GM21786 (cell line): Measurements from ENCODE around the gene RDH5.
"Not testable (repeated sequence)": the region's sequence is repeated elsewhere in the genome, so short reads cannot be mapped to it uniquely, and the experiment has no call there.

Source experiments
- ATAC-seq: cut with Tn5 transposase; IDR thresholded peaks from one replicate; pipeline ENCODE4 v1.9.1; 2021; ENCODE audit not compliant: unreplicated experiment

The RDH5 gene

DNA sequence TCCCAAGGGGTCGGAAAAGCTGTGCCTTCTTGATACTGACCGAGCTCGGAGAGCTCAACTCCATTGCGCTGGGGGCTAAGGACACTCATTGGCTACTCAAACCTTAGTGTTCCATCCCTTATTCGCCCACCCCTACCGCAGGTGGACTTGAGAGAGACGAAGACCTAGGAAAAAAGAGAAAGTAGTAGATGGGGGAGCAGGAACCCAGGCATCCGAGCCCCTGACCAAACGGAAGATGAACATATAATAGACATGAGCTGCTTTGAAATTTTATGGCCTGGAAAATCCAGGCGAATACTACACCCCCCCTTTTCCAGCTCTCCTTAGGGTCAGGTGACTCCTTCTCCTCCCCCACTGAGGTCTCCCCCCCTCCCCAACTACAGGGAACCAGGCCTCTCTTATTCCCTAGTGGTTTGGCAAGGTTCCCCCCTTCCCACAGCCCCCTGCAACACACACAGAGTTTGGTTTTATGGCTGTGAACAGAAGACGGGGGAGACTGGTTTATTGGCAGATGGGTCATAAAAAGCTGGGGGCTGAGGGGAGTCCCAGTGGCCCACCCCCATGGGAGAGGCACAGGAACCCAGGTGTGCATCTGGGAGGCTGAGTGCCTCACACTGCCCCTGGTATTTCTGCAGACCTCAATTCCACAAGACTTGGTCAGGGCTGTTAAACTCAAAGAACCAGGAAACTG is 24.3 kb downstream of the RDH5 start:
- ATAC-seq, result no peak

DNA sequence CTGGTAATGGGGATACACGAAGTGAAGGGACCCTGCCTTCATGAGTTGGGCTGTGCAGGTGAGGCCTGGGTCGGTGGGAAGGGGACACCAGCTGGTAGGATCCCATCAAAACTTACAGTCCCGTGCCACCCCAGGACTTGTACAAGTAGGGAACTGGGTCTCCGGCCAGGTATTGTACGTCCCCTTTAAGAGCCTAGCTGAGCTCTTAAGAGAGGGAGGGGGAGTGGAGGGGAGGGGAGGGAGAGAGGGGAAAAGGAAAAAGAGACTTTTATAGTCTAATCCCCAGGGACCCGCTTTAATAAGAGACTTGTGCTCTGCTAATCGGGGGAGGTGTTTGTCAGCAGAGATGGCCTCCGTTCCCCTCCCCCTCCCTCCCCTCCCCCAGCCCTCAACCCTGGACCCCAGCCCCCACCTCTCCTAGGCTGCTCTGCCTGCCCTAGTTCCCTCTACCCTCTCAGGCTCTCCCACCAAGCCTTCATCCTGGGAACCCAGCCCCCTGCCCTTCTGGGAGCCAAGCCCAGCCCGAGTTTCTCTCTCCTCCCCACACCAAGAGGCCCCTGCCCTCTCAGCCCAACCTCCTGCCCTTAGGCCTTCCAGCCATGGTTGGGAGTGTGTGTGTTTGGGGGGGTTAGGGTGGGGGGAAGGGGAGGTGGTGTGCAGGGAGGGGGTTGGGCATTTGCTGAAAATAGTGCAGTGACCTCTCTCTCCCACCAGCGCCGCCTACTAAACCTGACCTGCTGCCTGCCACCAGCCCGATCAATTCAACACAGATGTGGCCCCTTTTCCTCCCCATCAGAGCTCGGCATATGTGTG is 25.4 kb downstream of the RDH5 start:
- no peak for ATAC-seq

DNA sequence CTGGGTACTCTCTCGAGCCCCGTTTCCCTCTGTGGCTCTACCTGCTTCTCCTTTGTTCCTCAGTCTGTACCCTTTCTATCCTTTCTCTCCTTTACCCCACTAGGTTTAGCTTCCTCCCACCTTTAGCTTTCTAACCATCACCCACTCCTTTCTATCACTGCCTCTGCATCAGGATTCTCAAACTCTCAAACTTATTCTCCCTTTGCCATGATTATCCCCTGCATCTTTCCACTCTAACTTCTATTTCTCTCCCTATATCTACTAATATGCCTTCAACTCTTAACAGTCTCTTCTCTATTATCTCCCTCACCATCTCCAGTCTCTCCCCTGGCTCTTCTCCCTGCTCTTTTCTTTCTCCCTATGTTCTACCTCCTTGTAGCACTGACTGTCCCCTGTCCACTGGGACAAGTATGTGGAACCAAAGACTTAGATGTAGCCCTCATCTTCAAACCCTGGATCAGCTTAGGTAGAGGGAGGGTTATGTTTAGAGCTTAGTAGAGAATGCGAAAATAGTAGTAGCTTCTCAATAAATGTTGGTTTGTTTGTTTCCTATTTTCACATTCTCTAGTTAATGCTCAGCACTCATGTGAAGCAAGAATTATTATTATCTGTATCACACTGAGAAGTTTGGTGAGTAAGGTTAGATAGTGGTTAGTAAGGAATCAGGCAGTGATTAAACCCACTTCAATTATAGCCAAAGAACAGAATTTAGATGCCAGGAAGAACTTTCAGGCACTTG is 26.1 kb downstream of the RDH5 start:
- no peak for ATAC-seq

GRCh38 chr12:55746913-55747231 is 26.7 kb downstream of the RDH5 start:
- ATAC-seq, result no peak

- ATAC-seq, result no peak
Observed at GRCh38 chr12:55748230-55748993, 28.2 kb downstream of the RDH5 start.

DNA sequence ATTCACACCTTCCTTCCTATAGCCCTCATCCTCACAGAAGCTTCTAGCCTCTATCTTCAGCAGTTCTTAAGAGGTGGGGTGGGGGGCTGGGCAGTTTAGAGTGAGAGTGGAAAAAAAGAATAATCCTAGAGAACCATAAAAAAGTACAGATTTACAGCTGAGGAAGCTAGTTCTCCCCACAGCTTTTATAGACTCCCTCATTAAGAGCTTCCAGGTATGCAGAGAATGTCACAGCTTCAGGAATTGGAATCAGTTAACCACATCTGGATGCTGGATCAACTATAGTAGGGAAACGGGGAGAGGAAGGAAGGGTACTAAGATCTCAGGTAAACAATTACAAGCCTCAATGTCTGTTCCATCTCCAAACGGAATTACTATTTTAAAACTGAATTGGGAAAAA is 35.1 kb downstream of the RDH5 start:
- no peak for ATAC-seq

DNA sequence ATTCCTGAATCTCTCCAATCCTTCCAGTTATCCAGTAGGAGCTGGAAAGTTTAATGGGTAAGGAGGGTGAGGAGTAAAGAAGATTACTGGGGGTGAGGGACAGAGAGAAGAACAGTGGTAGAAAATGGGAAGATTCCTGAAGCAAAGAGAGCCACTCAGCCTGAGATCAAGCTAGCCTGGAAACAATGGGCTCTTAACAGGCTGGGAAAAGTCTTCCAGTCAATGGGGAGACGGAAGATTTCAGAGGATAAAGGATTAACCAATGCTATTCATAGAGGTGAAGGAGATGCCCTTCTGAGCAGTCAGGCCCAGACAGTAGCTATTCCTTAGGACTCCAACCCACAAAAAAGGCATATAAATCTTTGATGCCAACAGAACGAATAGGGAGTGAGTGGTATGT is 37.5 kb downstream of the RDH5 start:
- ATAC-seq, result no peak

GRCh38 chr12:55758575-55758974 is 38.4 kb downstream of the RDH5 start:
- ATAC-seq, result not testable (repeated sequence)

DNA sequence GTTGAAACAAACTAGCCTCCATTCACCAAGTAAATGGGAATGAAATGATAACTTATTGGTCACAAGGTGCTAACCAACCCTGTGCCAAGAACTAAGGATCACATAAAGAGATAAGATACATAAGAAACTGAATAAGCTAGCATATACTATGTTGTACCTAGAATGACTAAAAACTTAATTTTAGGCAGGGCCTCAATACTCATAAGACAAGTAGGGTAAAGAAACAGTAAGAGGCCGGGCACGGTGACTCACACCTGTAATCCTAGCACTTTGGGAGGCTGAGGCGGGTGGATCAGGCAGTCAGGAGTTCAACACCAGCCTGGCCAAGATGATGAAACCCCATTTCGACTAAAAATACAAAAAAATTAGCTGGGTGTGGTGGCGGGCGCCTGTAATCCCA is 40.5 kb downstream of the RDH5 start:
- ATAC-seq, result no peak

DNA sequence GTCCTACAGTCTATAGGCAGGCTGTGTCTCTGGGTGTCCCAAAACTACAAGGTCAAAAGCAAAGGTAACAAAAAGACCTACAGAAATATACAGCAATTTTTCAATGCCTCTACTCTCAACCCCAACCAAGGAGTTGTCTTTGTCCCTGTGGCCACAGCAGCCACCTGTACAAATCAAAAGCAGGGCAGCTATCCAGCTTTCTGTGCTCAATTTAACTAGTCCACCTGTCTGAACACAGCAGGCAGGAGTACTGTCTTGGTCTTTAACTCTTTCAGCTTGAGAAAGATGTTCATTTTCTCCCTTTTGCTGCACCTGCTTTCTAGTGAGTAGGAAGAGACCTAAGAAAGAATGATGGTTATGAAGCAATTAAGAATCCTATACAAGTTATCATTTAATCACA is 42.5 kb downstream of the RDH5 start:
- ATAC-seq, result no peak

DNA sequence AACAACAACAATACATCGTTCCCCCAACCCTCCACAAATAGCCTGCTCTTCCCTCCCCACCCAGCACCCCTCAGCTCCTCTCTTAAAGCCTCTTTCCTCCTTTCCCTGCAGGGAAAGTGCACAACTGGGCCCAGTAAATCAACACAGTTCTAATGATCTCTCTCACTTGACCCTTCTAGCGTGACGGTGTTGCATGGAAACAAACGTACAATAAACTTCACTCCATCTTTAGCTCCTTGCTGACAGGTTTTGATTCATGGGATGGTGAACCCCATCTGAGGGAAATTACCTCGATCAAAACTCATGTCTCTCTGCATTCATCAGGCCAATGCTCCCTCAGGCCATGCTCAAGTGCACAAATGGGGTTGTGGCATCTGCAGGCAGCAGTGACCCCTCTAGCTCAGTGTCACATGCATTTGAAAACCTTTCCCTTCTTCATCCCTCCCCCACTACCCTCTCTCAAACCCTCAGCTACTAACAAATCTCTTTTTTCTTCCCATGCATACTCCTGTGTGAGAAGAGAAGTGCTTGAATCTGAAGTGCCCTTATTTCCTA is 45.6 kb downstream of the RDH5 start:
- no peak for ATAC-seq

DNA sequence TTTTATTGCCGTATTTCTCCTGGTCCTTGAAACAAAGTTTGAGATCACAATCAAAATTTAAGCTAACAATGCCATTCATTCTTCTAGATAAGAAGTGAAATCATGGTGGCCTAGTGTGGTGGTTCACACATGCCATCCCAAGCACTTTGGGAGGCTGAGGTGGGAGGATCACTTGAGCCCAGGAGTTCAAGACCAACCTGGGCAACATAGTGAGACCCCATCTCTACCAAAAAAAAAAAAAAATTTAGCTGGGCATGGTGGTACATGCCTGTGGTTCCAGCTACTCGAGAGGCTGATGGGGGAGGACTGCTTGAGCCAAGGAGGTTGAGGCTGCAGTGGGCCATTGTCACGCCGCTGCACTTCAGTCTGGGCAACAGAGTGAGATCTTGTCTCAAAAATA is 47.0 kb downstream of the RDH5 start:
- ATAC-seq, result no peak

- ATAC-seq, result no peak
Observed at GRCh38 chr12:55771736-55772135, 51.5 kb downstream of the RDH5 start.
